NK-92 treated with Interleukin-12 subunit alpha and Interleukin-12 subunit beta, amount 100 ng/mL, for 24 hours (cell line): ENCODE data around the gene RBM12.

Experiments used
- DNase-seq: peaks from one replicate; lab custom pipeline; 2025; lab: John Stamatoyannopoulos, UW

Gene RBM12

GRCh38 chr20:35600176-35600992, 64.3 kb downstream of the RBM12 start:
- DNase-seq: no peak

DNA sequence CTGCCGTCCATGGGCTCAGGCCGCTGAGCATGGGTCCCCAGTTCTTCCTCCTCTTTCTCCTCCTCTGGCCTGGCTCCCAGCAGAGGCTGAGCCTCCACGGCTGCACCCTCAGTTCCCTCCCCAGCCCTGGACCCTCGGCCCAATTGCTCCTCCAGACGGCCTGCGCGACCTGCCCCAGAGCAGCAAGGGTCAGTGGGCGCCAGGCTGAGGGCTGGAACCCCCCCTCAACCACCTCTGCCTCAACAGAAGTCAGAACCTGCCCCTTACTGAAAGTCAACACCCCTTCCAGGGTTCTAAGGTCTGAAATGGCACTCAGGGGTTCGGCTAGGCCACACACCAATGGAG, 65.0 kb downstream of the RBM12 start:
- no peak for DNase-seq
